Measurements from ENCODE around the gene KCP. TPM values are rescaled to one million over a fixed set of nuclear protein-coding genes. Genes with fewer than 3 reads are reported as not detected.

The KCP gene
- total and polyA plus RNA-seq, 8 donors: 1.5 to 9.8 (median 7.0) TPM

DNA sequence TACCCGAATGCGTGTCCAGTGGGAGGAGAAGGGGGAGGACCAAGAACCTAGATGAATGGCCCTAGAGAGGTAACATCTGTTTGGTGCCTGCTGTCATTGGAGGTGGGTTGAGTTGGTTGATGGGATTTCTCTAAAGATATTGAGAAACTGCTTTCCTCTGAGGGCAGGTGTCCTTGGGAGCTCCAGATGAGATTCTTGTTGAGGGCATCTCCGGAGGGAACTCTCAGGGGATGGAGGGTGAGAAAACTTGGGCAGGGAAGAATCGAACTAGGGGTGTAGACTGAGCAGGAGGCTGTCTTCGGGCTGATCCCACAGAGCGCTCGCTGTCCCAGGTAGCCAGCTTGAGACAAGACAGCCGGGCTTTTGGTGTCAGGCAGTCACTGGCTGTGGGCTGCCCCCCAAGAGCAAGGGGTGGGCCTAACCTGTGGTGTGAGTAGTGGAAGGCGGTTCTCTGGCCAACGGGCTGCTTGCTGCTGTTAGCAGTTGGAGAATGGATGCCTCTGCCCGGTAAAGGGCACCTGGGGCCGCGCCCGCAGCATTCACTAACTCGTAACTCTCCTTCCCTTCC is 30.9 kb upstream of the KCP start:
- intact Hi-C loops (cut with DNase I): no loop called here
- Histone ChIP-seq H3K4me3 (peak overlapping the region in 1 of 2 donors; percentile 76), H3K27me3 (peaks cover 7 to 48% of the 10 kb centered on the region in 2 donors), H3K36me3 (peaks cover 0 to 15% of the 10 kb centered on the region in 2 donors), H3K4me1 (peaks cover 0 to 63% of the 10 kb centered on the region in 2 donors), H3K9me3 (no peaks in the 10 kb centered on the region), H3K27ac (peak overlapping the region; percentile 58 to 89)
- DNase-seq (no peak), ATAC-seq (no peak)
- TF ChIP-seq, protein P1, sequence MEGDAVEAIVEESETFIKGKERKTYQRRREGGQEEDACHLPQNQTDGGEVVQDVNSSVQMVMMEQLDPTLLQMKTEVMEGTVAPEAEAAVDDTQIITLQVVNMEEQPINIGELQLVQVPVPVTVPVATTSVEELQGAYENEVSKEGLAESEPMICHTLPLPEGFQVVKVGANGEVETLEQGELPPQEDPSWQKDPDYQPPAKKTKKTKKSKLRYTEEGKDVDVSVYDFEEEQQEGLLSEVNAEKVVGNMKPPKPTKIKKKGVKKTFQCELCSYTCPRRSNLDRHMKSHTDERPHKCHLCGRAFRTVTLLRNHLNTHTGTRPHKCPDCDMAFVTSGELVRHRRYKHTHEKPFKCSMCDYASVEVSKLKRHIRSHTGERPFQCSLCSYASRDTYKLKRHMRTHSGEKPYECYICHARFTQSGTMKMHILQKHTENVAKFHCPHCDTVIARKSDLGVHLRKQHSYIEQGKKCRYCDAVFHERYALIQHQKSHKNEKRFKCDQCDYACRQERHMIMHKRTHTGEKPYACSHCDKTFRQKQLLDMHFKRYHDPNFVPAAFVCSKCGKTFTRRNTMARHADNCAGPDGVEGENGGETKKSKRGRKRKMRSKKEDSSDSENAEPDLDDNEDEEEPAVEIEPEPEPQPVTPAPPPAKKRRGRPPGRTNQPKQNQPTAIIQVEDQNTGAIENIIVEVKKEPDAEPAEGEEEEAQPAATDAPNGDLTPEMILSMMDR (IDR thresholded peaks at IDR 0.05): no peak

DNA sequence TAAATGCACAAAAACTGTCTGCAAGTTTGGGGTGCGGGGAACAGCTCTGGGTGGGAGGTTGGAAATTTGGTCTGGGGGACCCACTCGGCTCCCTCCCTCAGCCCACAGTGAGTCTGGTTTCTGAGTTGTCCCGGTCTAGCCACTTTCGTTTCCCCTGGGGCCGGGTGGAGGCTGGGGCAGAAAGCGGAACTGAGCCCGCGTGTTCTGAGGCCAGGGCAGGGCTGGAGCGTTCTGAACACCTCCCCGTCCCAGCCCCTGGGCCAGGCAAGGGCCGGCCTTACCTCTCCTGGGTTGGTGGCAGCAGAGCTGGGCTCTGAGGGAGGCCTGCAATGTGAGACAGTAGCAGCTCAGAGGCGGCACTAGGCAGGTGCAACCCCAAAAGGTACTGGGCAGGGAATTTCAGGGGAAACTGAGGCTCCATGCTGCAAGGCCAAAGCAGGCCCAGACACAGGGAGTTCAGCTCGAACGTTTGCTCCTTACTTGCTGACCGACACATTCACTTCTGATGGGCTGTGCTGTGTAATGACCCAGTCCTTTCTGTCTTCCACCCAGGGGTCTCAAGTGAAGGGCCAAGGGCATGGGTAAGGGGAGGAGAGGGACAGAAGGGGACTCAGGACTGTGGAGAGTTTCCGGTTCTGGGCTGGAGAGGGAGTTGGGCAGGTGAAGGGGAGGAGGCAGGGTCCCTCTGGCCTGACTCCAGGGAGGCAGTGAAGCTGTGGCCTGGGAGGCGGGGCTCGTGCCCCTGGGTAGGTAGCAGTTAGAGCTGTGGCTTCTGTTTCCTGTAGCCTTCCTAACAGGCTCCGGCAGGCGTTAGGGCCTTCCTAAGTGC is 30.2 kb upstream of the KCP start:
- ATAC-seq (peak; percentile 60), DNase-seq (peak in 2 of 4 donors; percentile 88 to 96)
- TF ChIP-seq, protein P1 (IDR thresholded peaks at IDR 0.05): no peak
- peaks cover 0 to 63% of the 10 kb centered on the region in 2 donors for H3K4me1 ChIP-seq
- intact Hi-C loops (cut with DNase I): no loop called here
- no peaks in the 10 kb centered on the region for H3K9me3 ChIP-seq
- peak overlapping the region; percentile 58 to 89 for H3K27ac ChIP-seq
- peak overlapping the region in 1 of 2 donors; percentile 76 for H3K4me3 ChIP-seq
- peaks cover 0 to 8% of the 10 kb centered on the region in 2 donors for H3K36me3 ChIP-seq
- peaks cover 7 to 52% of the 10 kb centered on the region in 2 donors for H3K27me3 ChIP-seq

DNA sequence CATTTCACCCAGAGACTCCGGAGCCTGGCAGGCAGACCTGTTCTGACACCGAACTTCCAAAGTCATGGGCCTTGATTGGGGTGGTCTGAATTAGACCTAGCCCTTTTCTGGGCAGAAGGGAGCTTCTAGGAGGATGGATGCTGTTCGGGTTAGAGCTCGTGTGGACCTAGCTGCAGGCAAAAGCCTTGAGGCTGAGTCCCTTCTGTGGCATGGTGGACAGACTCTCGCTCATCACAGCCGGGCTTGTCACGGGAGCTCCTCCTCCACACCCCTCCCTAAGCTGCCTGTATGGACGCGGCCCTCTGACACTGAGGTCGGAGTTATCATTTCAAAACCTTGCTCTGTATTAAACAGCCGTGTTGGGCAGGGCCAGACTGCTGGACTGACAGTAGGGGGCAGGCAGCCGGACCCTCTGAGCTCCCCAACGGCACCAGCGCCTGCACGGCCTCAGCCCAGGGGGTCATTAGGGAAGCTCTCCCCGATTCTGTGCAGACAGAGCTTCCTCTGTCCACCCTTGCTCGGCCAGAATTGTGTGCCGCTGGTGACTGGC is 29.4 kb upstream of the KCP start:
- no peaks in the 10 kb centered on the region for H3K9me3 ChIP-seq
- H3K4me1 ChIP-seq: peaks cover 0 to 71% of the 10 kb centered on the region in 2 donors
- TF ChIP-seq, protein P1 (IDR thresholded peaks at IDR 0.05): no peak
- H3K27me3 ChIP-seq: peaks cover 7 to 53% of the 10 kb centered on the region in 2 donors
- DNase-seq (no peak), ATAC-seq (peak; percentile 15)
- intact Hi-C loops (cut with DNase I): no loop called here
- peak overlapping the region; percentile 58 to 89 for H3K27ac ChIP-seq
- H3K4me3 ChIP-seq: peak overlapping the region in 1 of 2 donors; percentile 76
- peaks cover 0 to under 1% of the 10 kb centered on the region in 2 donors for H3K36me3 ChIP-seq

DNA sequence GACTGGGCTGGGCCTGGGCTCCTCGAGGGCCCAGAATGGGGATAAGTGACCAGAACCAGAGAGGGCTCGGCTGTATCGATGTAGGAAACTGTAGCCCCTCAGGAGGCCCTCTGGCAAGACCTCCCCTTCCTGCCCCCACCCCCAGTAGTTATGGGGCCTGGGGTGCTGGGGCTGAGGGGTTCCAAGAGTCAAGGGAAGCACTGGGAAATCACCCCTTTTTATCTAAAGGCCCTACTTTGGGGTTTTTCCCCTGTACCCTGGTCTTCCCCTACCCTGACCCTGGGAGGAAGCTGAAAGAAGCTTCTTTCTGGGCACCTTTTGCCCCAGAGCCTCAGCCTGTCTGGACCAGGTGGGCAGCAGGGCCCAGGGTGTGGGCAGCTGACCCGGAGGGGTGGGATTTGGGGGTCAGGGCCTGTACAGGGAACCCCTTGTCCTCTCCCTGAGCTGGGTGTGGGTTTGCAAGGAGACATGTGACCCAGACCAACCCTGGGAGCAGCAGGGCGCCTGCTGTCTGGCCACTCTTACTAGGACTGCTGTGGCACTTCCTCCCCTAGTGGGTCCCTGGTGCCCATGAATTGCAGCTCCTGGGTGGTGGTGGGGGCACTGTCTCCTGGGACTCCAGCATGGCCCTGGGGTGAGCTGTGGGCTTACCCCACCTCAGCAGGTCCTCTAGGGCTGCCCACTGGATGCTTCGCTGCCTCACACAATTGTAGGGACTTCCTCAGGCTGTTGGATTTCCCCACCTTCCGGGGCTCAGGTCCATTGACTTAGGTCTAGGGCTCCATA is 28.8 kb upstream of the KCP start:
- intact Hi-C loops (cut with DNase I): no loop called here
- Histone ChIP-seq H3K27me3 (peaks cover 7 to 53% of the 10 kb centered on the region in 2 donors), H3K4me3 (peak overlapping the region; percentile 51 to 76), H3K36me3 (no peaks in the 10 kb centered on the region), H3K4me1 (peaks cover 0 to 76% of the 10 kb centered on the region in 2 donors), H3K9me3 (no peaks in the 10 kb centered on the region), H3K27ac (peak overlapping the region; percentile 58 to 89)
- DNase-seq (peak in 2 of 4 donors; percentile 71 to 81), ATAC-seq (peak; percentile 37)
- TF ChIP-seq, protein P1 (IDR thresholded peaks at IDR 0.05): no peak
